ENCODE data around the gene SLC9A8. TPM values are rescaled to one million over a fixed set of nuclear protein-coding genes. Genes with fewer than 3 reads are reported as not detected.

Gene SLC9A8
- total RNA-seq, 1 experiment from 2014 or later = 7.5 TPM

DNA sequence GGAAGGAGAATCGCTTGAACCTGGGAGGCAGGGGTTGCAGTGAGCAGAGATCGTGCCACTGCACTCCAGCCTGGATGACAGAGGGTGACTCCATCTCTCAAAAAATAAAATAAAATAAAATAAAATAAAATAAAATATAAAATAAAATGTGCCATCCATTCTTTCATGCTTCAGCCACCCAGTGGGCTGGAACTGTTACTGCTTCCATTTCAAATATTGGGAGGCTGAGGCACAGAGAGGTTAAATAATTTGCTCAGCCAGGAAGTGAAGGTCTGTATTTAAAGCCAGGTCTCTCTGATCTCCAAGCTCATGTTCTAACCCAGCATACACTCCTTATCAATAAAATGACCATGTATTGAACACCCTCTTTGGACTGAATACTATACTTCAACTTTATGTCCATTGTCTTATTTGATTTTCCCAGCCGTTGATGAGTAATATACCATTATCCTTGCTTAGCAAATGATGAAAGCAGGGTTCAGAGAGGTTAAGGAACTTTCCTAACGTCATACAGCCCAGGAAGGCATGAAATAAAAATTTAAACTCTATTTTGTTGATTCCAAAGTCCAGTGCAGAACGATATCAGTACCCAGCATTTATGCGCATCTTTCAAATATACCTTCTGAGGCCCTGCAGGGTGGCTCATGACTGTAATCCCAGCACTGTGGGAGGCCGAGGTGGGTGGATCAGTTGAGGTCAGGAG is 25.8 kb upstream of the SLC9A8 start:
- Histone ChIP-seq H3K79me1 (ENCODE audit: insufficient read depth, low read depth, low read length, poor library complexity, severe bottlenecking) (no peaks in the 10 kb centered on the region), H2AFZ (ENCODE audit: low read length) (no peak overlapping the region), H2BK5ac (ENCODE audit: insufficient read length, low read length) (no peak overlapping the region), H3K27me3 (ENCODE audit: insufficient read depth, low read length) (no peaks in the 10 kb centered on the region), H3T11ph (ENCODE audit: low read length) (no peak overlapping the region), H3K27ac (ENCODE audit: insufficient read length, low read depth, low read length) (no peak overlapping the region), H4K20me1 (ENCODE audit: control insufficient read depth, insufficient read depth, insufficient read length) (no peaks in the 10 kb centered on the region), H3K4ac (ENCODE audit: low read depth, low read length) (no peak overlapping the region), H3K4me2 (ENCODE audit: insufficient read depth, insufficient read length, low read length) (no peak overlapping the region), H3K9ac (ENCODE audit: extremely low read depth, insufficient read length, low read length) (no peak overlapping the region), H2AK5ac (ENCODE audit: insufficient read length, low read length) (no peak overlapping the region), H2BK120ac (ENCODE audit: low read depth, low read length, poor library complexity, severe bottlenecking) (no peak overlapping the region), H3K56ac (ENCODE audit: insufficient read length, low read depth, low read length) (no peak overlapping the region), H4K8ac (replicated peaks; ENCODE audit: insufficient read length, low read depth, low read length) (no peak overlapping the region), H3K18ac (ENCODE audit: insufficient read length, low read depth, low read length) (no peak overlapping the region), H3K14ac (ENCODE audit: insufficient read depth, low read length) (no peak overlapping the region), H4K5ac (ENCODE audit: insufficient read length, low read depth, low read length) (no peak overlapping the region), H3K23me2 (ENCODE audit: insufficient read length, low read depth, low read length, poor library complexity, severe bottlenecking) (no peaks in the 10 kb centered on the region), H3K23ac (ENCODE audit: insufficient read length, low read depth, low read length) (no peak overlapping the region), H3K79me2 (ENCODE audit: insufficient read depth, low read length) (no peaks in the 10 kb centered on the region), H3K9me3 (ENCODE audit: control insufficient read depth, low read depth, low read length) (no peaks in the 10 kb centered on the region), H3K4me1 (ENCODE audit: insufficient read depth, low read length) (no peaks in the 10 kb centered on the region), H2BK12ac (ENCODE audit: insufficient read length, low read depth, low read length) (no peak overlapping the region), H2BK15ac (ENCODE audit: low read depth, low read length) (no peak overlapping the region), H4K91ac (ENCODE audit: insufficient read length, low read depth, low read length) (no peak overlapping the region), H2BK20ac (ENCODE audit: low read depth, low read length, poor library complexity, severe bottlenecking) (no peak overlapping the region)
- DNase-seq = no peak
- no CpG with 5 or more reads among the region's 7 CpGs for WGBS (ENCODE audit: extremely low coverage, insufficient read length, low lambda C conversion rate)
- Mint-ChIP-seq H3K4me3 (no peak overlapping the region), H3K36me3 (ENCODE audit: insufficient read depth in 1 of 3, low read depth in 3 of 3) (no peaks in the 10 kb centered on the region), H3K4me1 (peaks cover 3 to 13% of the 10 kb centered on the region in 2 experiments; a peak in 3 of 4 replicates), H3K27ac (0 out of 7 replicates have a peak overlapping the region, but pooled peaks of 1 of the 3 experiments have one; percentile 55), H3K9me3 (no peaks in the 10 kb centered on the region), H3K27me3 (ENCODE audit: low read depth) (no peaks in the 10 kb centered on the region)
- TF ChIP-seq, protein P1, sequence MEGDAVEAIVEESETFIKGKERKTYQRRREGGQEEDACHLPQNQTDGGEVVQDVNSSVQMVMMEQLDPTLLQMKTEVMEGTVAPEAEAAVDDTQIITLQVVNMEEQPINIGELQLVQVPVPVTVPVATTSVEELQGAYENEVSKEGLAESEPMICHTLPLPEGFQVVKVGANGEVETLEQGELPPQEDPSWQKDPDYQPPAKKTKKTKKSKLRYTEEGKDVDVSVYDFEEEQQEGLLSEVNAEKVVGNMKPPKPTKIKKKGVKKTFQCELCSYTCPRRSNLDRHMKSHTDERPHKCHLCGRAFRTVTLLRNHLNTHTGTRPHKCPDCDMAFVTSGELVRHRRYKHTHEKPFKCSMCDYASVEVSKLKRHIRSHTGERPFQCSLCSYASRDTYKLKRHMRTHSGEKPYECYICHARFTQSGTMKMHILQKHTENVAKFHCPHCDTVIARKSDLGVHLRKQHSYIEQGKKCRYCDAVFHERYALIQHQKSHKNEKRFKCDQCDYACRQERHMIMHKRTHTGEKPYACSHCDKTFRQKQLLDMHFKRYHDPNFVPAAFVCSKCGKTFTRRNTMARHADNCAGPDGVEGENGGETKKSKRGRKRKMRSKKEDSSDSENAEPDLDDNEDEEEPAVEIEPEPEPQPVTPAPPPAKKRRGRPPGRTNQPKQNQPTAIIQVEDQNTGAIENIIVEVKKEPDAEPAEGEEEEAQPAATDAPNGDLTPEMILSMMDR (conservative IDR thresholded peaks at IDR 0.05) = peak; percentile 54

All from H9 (cell line).